ENCODE data around the gene SFXN5.
A peak's percentile ranks its signal among the peaks of the same experiment; 100 is the strongest.
"Not testable (repeated sequence)": the region's sequence is repeated elsewhere in the genome, so short reads cannot be mapped to it uniquely, and the experiment has no call there.

The SFXN5 gene

DNA sequence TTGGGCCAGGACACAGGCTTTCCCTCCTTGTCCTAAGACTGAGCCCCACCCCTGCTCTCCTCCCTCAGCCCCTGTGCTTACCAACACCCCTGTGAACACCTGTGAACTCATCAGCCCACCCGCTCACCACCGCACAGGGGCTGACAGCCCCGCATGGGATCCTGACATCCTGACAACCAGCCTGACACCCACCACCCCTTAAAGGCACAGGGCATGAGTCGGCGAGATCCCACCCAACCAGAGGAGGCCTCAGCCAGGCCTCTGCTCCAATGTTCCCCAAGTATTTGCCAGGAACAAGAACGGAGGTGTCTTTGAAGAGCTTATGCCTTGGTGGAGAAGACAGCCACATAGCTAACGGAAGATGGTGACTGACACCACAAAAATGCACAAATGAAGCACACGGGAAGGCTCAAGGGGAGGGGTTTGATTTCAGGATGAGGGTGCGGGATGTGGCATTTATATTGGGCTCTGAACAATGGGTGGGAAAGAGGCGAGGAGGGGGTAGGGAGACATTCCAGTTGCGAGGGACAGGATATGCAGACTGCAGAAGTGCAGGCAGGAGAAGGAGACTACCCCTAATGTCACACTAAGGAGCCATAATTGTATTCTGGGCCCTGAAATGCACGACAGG, 30.2 kb upstream of the SFXN5 start:
- ATAC-seq (no peak), DNase-seq (no peak)

DNA sequence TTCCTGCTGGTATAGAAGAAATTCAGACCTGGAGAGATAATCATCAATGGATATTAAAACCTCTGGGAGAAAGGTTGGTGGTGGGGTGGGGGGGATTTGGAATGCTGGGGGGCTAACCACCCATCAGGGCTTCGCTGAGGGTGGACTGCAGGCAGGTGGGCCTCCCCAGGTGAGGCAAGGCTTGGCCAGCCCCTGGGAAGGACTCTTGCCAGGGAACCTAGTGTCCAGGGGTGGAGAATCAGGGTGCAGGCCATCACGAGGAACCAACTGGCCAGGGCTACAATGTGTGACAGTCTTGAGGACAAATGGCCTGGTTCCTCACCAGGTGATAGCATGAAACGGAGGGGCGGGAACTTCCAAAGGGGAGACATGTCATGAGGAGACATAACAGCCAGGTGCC, 29.4 kb upstream of the SFXN5 start:
- no peak for DNase-seq
- no peak for ATAC-seq

DNA sequence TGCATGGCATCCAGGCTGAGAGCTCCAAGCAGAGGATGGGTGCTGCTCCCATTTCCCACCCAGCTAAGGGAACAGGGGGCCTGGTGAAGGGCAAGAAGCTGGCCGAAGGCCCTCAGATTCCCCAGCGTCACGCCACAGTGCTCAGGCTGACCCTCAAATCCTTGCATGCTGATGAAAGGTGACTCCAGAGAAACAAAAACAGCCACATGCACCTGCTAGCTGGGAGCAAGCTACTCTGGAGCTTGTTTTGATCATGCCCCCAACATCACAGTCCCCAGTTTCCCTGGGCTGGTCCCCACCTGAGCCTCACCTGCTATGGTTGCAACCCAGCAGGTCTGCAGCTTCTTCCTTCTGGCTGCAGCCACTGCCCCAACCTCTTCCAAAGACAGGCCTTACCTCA, 28.0 kb upstream of the SFXN5 start:
- ATAC-seq, result no peak

DNA sequence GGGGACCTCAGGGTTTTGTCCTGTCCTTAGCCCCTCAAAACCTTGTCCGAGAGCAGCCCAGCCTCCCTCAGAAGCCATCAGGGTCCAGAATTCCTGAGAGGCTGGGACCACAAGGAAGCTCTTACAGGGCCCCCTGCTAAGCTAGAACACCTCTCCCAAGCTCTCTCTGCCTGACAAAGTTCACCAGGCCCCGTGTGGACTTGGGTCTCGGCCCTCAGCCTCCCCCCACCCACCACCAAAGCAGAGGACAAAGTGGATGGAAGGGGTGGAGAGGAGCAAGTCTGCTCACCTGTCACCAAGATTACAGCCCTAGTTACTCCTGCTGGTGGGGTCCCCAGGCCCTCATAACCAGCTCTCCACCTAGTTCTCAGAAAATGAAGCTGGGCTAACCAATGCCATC, 24.4 kb upstream of the SFXN5 start:
- ATAC-seq (no peak), DNase-seq (no peak)

More for the DNA sequence above, 28.0 kb upstream of the SFXN5 start:
- DNase-seq, result no peak

DNA sequence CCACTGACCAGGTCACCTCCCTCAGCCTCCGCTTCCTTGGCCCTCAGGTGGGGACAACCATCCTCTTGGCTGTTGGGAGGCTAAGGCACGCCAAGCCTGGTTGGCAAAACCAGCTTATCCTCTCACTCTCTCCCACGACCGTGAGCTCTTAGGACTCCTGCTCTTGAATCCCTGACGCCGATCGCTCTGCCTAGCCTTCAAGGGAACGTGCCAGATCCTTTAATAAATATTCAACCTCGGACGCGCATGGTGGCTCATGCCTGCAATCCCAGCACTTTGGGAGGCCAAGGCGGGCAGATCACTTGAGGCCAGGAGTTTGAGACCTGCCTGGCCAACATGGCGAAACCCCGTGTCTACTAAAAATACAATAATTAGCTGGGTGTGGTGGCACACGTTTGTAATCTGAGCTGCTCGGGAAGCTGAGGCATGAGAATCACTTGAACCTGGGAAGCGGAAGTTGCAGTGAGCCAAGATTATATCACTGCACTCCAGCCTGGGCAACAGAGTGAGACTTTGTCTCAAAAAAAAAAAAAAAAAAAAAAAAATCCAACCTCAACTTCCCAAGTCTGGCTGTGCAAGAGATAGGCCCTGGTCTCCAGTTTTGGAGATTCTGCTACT, 22.2 kb upstream of the SFXN5 start:
- not testable (repeated sequence) for ATAC-seq

DNA sequence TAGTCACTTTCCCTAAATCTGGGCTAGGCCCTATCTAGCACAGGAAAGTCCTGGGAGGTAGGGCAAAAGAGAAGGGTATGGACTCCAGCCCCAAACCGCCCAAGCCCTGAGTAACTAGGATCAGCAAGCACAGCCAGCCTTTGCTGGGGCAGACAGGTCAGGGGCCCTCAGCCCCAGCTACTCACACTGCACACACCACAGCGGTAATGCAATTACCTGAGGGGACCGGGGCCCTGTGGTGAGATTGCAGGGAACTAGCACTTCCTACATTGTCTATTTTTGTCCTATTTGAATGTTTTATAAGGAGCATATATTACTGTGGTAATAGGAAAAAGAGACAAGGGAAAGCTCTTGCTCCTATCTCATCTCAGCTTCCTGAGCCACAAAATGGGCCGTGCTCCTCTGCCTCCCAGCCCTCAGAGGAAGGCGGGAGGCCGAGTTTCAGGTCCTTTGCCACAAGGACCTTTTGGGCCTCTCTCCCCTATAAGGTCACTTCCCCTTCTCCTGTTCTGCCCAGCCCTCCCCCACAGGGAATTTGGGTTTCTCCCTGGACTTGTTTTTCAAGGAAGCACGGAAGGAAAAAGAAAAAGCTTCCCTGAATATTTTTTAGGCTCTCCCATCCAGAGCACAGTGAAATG, 20.8 kb upstream of the SFXN5 start:
- DNase-seq (no peak), ATAC-seq (no peak)

More for the DNA sequence above, 22.2 kb upstream of the SFXN5 start:
- not testable (repeated sequence) for DNase-seq

DNA sequence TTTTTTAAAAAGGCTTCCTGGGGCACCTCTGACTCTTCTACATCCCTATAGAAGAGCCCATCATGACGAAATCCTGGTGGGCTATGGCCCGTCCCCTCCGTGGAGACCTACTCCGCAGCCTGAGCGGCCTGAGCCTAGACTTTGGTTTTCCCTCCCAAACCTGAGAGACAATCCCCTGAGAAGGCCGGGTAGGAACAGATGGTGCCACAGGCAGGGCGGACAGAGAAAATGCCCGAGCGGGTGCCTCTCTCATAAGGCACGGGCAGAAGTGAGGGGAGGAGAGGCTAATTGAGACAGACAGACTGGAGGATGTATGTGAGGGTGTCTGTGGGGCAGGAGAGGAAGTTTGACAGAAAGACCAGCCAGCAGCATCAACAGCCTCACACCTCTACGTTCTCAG, 20.2 kb upstream of the SFXN5 start:
- DNase-seq, result no peak

DNA sequence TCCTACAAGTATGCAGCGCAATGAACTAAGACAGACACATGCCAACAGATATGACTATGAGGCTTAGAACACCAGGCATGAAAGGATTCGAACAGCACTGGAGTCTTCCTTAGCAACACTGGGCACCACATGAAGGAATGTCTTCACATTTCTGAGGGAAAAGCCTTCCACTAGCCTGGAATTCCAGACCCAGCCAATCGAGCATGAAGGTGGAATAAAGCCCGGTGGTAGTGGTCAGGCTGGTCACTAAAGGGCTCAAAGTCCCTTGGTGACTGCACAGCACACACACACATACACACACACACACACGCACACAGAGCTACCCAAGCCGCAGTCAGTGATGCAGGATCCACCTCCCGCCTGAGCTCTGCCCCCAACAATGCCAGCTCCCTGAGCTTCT, 19.7 kb upstream of the SFXN5 start:
- ATAC-seq (no peak), DNase-seq (no peak)

More for the DNA sequence above, 20.2 kb upstream of the SFXN5 start:
- no peak for ATAC-seq

DNA sequence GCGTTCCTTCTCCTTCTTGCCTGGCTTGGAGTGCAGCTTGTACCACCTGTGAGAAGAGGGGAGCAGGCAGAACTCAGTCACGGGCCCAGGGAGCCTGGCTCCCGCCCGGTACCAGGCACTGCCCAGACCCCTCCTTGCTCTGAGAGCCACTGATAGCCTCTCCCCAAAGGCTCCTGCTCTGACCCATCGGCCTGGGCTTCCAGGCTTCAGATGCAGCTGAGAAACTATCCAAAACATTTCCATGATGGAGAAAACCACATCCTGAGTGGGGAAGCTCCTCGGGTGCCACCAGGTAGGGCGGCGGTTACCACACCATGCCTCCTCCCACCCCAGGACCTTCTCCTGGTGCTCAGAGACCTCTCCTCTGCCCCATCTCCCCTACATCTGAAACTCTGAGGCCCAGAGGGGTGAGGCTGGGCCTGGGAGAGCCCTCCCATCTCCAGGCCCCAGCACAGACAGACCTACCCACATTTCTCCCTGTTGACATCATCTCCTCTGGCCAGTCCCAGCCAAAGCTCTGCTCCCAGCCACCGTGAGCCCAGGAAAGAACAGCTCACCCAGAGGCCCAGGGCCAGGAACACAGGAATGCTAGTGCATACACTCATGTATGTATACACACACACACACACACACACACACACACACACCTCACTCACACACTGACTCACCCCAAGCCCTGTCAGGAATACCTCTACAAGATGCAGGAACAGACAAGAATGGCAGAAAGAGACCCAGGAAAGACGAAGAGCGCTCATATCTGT, 17.9 kb upstream of the SFXN5 start:
- ATAC-seq, result no peak
- no peak for DNase-seq

DNA sequence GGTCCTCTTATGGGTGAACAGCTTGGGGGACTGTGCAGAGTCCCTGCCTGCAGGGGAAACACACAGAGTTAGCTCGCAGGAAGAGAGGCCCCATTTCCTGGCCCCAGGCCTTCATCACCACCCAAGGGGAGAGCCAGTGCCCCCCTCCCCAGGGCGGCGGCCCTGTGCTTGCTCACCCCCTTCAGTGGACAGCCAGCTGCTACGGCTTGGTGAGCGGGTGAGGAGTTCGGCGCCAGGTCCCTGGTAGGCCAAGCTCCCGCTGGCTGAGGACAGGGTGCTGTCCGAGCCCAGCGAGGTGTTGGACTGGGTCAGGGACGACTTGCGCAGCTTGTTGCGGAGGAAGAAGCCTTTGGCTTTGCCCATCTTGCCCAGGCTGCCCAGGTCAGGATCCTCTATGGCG, 17.2 kb upstream of the SFXN5 start:
- ATAC-seq, result no peak
- no peak for DNase-seq

DNA sequence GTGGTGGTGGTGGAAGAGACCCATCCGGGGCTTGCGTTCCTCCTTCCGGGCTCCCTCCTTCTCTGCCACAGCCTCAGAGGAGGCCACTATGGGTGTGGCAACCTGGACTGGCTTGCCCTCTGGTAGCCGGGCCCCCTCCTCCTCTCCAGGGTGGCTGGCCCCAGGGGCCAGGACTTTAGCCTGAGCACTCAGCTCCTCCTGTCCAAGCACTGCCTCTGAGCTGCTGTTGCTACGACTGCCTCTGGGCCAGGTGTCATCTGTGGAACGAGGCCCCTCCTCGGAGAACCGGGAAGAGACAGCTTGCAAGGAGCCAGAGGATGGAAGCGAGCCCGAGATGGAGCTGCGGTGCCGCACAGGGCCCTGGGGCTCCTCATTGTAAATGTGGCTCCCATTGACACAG, 16.7 kb upstream of the SFXN5 start:
- ATAC-seq (no peak), DNase-seq (no peak)

DNA sequence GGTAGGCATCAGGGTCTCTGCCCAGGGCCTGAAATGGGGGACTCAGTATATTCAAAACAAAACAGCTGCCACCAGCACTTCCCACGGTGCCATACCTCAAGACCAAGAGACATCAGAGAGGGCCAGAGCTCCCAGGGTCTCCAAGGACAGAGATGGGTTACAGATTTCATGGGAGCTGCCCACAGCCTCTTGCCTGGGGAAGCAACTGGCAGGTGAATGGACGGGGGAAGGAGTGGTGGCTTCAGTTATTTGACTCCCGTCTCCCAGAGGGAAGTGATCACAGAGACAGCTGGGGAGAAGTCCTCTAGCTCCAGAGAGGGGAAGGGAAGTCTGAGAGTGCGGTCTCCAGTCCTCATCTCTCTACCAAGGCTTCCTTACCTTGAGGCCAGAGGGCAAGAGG, 15.8 kb upstream of the SFXN5 start:
- ATAC-seq (no peak), DNase-seq (no peak)

DNA sequence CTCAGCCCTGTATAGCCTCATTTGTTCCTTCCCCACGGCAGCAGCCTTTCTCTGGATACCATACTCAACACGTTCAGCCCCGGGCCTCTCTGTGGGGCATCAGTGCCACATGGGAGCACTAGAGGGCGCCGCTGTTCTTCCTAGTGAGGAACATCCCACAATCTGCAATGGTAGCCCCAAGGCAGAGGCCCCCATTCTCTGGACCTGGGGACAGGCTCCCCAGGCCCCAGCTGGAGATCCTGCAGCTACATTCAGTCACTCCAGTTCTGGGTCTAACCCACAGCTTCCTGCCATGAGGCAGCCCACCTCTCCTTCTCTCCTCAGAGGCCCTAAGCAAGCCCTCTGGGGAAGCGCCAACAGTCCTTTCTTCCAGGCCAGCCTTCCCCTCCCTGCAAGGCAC, 14.2 kb upstream of the SFXN5 start:
- ATAC-seq, result peak; percentile 81
- DNase-seq, result peak; percentile 87

DNA sequence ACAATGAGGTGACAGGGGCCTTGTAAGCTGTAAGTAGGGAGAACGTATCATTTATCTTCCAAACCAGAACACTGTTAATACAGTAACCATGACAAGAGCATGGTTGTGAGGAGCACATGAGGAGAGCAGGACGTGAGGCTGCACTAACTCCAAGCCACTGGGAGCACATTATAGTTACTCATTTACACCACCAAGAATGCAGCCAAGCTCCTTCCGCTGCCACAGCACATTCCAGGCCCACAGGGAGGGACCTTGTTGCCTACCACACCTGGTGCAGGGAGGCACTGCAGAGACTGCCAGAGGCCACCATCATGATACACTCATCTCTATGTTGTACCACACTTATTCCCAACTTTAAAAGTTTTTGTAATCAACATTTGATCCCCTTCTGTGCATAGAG, 13.5 kb upstream of the SFXN5 start:
- no peak for ATAC-seq
- DNase-seq, result no peak

DNA sequence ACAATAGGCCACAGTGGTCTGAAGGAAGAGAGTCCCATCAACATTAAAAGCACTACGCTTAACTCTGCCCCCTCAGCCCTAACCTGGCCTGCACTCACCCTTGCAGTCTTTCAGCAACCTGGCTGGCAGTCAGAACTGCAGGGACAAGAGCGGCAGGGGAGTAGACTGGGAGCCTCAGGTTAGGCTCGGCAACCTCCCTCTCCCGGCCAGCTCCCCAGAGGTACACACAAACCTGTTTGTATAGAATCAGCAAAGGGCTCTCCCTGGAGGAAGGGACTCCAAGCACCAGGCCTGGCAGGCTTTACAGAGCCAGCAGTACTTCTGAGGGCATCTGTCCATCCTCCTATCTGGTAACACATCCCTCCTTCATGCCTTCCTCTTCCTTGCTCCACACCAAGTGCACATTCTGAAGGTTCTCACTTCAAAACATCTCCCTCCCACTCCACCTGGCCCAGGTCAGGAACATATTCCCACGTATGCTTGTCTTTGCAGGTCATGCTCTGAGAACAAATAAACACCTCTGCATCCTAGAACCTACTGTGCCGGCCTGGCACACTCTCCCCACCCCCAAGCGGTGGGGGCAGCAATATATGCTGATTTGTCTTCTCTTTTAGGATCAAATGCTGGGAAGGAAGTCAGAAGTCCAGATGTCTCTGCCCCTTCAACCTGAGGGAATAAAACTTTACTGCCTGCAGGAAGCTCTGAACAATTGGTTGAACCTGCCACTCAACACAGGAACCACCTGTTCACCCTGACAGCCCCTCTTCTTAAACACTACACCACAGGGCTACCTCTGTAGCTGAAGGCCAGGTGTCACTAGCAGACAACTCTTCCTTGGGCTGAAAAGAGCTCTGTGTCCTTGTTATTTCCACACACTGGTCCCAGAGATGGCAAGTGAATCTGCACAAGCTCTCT, 12.6 kb upstream of the SFXN5 start:
- DNase-seq (no peak), ATAC-seq (no peak)

DNA sequence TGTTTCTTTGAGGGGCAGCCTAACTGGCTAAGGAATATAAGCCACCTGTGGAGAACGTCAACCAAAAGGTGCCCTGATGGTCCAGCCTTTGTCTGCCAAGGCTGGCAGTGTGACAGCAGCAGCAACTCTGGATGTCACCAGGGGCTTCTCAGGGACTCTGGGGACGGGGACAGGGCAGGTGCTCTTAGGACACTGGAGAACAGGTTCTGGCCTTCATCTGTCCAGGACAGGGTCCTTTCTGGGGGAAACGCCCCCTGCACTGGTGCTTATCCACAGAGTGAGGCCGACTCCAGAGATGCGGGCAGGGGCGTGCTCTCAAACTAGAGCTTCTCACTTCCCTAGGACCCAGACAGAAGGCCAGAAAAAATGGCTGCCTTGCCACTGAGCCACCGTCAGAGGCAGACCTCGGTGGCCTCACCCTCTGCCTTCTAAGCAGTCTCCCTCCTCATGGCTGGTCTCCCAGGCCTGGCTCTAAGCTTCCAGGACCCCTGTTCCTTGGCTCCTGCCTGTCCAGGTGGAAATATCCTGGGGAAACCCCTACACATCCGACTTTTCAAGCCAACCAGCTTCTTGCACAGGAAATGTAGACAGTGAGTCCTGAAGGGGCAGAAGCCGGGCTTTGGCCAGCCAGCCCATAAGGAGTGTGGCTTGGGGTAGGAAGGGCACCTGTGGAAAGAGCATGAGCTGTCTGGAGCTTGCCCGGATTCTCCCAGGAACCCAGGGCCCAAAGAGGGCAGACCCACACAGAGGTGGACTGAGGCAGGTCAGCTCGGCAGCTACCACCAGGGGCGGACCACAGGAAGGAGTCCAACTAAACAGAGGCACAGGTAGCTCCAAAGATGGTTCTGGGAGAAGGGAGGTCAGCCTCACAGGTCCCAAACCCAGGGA, 11.3 kb upstream of the SFXN5 start:
- DNase-seq, result no peak
- no peak for ATAC-seq

DNA sequence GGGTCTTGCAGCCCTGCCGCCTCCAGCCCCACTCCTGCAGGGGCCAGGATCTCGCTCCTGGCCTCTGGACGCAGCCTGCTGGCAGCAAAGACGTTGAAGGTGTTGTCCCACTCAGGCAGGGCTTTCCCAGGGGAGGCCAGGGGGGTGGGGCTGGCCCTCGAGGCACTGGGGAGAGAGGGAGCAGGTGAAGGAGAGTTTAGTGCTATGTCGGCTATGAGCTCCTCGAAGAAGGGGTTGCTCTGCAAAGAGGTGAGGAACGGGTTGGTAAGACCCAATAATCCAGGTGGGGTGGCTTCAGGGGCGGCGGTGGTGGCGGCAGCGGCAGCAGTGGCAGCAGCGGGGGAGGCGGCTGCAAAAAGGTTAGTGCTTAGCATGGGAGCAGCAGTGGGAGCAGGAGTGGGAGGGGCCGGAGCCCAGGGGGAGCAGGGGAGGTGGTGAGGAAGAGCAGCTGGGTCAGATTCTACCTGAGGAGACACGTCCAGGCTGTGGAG, 9.7 kb upstream of the SFXN5 start:
- no peak for DNase-seq
- no peak for ATAC-seq

DNA sequence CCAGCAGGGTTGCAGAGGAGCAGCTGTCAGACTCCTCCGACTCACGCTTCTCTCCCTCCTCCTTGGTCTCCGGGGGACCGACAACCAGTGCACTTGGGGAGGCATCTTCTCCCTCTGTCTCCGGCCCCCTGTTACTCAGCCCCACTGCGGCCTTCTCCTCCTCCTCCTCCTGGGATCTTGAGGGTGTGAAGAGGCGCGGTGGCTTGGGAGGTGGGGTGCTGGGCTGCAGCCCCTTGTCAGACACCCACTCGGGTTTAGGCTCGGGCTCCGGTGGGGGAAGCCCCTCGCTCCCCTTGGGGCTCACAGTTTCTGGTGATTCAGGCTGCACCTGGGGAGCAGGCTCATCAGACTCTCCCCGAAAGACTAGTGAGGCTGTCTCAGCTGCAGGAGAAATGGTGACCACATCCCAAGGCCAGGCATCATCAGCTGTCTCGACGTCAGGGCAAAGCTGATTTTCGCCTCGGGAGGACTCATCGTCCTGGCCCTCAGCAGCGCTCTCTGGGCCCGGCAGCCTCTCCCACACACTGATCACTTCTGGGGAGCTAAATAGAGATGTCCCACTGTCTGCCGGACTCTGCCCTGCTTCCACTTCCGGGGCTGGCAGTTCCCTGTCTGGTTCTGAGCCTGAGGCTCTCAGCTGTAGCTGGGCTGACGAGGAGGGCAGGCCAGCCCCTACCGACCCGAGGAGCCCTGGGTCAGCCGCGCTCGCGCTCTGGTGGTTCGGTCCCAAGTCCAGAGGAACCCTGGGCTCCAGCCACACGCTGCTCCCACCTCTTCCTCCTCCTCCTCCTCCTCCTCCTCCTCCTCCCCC, 9.0 kb upstream of the SFXN5 start:
- DNase-seq, result no peak
- ATAC-seq, result no peak

DNA sequence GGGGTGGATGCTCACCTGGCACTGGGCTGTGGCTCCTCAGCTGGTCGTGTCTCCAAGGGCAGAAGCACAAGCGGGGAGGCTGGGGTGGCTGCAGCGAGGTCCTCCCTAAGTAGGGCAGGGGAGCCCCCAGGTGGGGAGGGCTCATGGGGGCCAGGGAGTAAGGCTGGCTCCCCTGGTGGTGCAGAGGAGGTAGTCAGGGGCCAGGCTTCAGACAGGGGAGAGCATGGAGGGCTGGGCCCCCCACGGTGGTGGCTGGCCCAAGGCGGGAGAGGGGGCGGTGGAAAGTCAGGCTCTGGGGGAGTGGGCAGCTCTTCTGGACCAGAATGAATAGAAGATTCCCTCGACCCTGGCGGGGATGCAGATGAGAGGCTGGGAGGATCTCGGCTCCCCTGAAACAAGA, 8.1 kb upstream of the SFXN5 start:
- ATAC-seq (no peak), DNase-seq (no peak)

Measured in stimulated activated naive CD8-positive, alpha-beta T cell treated with anti-CD3 and anti-CD28 coated beads, Interleukin-15, Interleukin-2, amounts not matched to agents 100 U/mL and 50 U/mL, for 24 hours (primary cell).